A549 treated with RU486 at 1 μM for 4 hours (cell line): ENCODE results near the gene MYCBP2. TPM values are rescaled to one million over a fixed set of nuclear protein-coding genes. Genes with fewer than 3 reads are reported as not detected.

Experiments
- total RNA-seq: library from RNA; stranded (reverse); fragments of 200-300 nt; extraction: Qiagen RNA extraction; gene quantifications from 5 replicates; pipeline ENCODE4 v1.2.3, GENCODE V29; 2022; ENCODE audit warnings: low read depth

The MYCBP2 gene
- total RNA-seq, result 15.0 to 20.8 TPM (median 18.6 TPM) in 5 replicates

GRCh38 chr13:77326905-77327604 is at the start of gene MYCBP2:
MYCBP2 (minus strand) TSS chr13:77327094; CDS start chr13:77326775, 319 bp downstream.

GRCh38 chr13:77026861-77027621 is 299.9 kb downstream of the MYCBP2 start, which contains the start of gene FBXL3:
FBXL3 (minus strand) TSS chr13:77027159; CDS start chr13:77021860, 5,299 bp downstream.

Other genes with a start within 250 kb of the MYCBP2 start
- gene SCEL, start 208.6 kb upstream of the MYCBP2 start, total RNA-seq, result 0.38 to 0.96 TPM (median 0.60 TPM) in 5 replicates